ENCODE measurements around the gene KYNU.
"Not testable (repeated sequence)": the region's sequence is repeated elsewhere in the genome, so short reads cannot be mapped to it uniquely, and the experiment has no call there.

The KYNU gene

DNA sequence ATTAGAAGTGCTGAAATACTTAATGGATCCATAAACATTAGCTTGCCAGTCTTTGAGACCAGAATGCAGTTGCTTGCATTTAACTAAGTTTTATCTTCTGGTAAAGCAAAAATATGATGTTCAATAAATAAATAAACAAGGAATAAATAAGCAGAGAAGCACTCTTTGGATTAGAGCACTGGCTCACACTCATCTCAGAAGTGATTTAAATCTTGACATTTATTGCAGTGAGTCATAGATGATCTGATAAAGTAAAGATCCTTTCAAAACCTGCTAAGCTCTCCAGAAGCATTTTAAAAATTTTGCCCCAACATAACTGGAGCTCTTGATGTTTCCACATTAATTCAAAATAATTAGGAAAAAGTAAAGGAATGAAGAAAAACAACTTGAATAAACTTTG, 66.8 kb downstream of the KYNU start:
- no peaks in the 10 kb centered on the region for H3K79me2 ChIP-seq (ENCODE audit: control insufficient read depth, low read length)
- no peaks in the 10 kb centered on the region for H3K9me2 ChIP-seq (replicated peaks; ENCODE audit: control insufficient read depth, low read length)

DNA sequence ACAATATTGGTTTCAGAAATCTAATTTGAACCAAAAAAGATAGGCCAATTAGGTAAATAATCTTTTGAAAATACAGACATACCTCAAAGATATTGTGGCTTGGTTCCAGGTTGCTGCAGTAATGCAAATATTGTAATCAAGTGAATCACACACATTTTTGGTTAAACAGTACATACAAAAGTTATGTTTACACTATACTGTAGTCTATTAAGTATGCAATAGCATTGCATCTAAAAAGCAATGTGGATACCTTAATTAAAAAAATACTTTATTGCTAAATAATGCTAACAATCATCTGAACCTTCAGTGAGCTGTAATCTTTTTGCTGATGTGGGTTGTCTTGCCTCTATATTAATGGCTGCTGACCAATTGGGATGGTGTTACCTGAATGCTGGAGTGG, 67.3 kb downstream of the KYNU start:
- TF ChIP-seq, protein P1, sequence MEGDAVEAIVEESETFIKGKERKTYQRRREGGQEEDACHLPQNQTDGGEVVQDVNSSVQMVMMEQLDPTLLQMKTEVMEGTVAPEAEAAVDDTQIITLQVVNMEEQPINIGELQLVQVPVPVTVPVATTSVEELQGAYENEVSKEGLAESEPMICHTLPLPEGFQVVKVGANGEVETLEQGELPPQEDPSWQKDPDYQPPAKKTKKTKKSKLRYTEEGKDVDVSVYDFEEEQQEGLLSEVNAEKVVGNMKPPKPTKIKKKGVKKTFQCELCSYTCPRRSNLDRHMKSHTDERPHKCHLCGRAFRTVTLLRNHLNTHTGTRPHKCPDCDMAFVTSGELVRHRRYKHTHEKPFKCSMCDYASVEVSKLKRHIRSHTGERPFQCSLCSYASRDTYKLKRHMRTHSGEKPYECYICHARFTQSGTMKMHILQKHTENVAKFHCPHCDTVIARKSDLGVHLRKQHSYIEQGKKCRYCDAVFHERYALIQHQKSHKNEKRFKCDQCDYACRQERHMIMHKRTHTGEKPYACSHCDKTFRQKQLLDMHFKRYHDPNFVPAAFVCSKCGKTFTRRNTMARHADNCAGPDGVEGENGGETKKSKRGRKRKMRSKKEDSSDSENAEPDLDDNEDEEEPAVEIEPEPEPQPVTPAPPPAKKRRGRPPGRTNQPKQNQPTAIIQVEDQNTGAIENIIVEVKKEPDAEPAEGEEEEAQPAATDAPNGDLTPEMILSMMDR (IDR thresholded peaks at IDR 0.05; ENCODE audit: low read depth, low read length, poor library complexity, severe bottlenecking): no peak
- no peak for TF ChIP-seq EZH2phosphoT487 (IDR thresholded peaks at IDR 0.05; ENCODE audit: borderline replicate concordance, low read length)

More for the DNA sequence above, 66.8 kb downstream of the KYNU start:
- Histone ChIP-seq H3K27me3 (ENCODE audit: control insufficient read depth, low read length) (no peaks in the 10 kb centered on the region), H3K27ac (ENCODE audit: low read depth, low read length) (no peak overlapping the region), H3K36me3 (ENCODE audit: control insufficient read depth, low read length) (no peaks in the 10 kb centered on the region), H3K4me3 (ENCODE audit: low read length) (no peak overlapping the region), H3K4me1 (ENCODE audit: control insufficient read depth, low read length) (no peaks in the 10 kb centered on the region), H3K4me2 (ENCODE audit: low read length) (no peak overlapping the region), H3K9me3 (ENCODE audit: control insufficient read depth, insufficient read depth, low read length) (peaks cover 4% of the 10 kb centered on the region; the same call in 1 of the 2 replicates), H4K20me1 (ENCODE audit: control insufficient read depth, insufficient read depth, low read depth, low read length) (no peaks in the 10 kb centered on the region), H3F3A (ENCODE audit: control insufficient read depth, insufficient read depth) (no peaks in the 10 kb centered on the region)
- TF ChIP-seq, protein P1 (IDR thresholded peaks at IDR 0.05; ENCODE audit: low read depth, low read length, poor library complexity, severe bottlenecking): no peak
- no peak for TF ChIP-seq EZH2phosphoT487 (IDR thresholded peaks at IDR 0.05; ENCODE audit: borderline replicate concordance, low read length)

DNA sequence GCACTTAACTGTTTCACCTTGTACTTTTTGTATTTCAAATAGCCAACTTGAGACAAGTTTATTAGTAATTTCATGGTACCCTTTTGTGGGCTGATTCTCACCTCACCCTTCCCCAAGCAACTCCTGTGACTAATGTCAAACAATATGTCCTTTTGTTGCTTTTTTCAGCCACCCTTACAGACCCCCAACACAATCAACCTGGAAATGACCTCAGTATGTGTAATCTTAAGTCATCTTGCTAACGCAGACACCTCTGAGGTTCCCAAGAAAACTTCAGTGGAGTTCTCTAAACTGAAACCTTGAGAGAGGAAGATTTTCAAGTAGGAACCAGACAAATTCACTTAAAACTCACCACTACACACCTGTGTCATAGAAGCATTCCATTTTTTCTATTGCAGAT, 69.5 kb downstream of the KYNU start:
- Histone ChIP-seq H3K79me2 (ENCODE audit: control insufficient read depth, low read length) (no peaks in the 10 kb centered on the region), H3K27me3 (ENCODE audit: control insufficient read depth, low read length) (no peaks in the 10 kb centered on the region), H3K4me3 (ENCODE audit: low read length) (no peak overlapping the region), H3K27ac (ENCODE audit: low read depth, low read length) (no peak overlapping the region), H3K9me3 (ENCODE audit: control insufficient read depth, insufficient read depth, low read length) (peaks cover 6% of the 10 kb centered on the region; the same call in 1 of the 2 replicates), H3F3A (ENCODE audit: control insufficient read depth, insufficient read depth) (no peaks in the 10 kb centered on the region), H3K36me3 (ENCODE audit: control insufficient read depth, low read length) (no peaks in the 10 kb centered on the region), H3K4me2 (ENCODE audit: low read length) (no peak overlapping the region), H3K4me1 (ENCODE audit: control insufficient read depth, low read length) (peaks cover 5% of the 10 kb centered on the region), H3K9me2 (replicated peaks; ENCODE audit: control insufficient read depth, low read length) (no peaks in the 10 kb centered on the region), H4K20me1 (ENCODE audit: control insufficient read depth, insufficient read depth, low read depth, low read length) (no peaks in the 10 kb centered on the region)
- TF ChIP-seq EZH2phosphoT487 (IDR thresholded peaks at IDR 0.05; ENCODE audit: borderline replicate concordance, low read length): no peak
- TF ChIP-seq, protein P1 (IDR thresholded peaks at IDR 0.05; ENCODE audit: low read depth, low read length, poor library complexity, severe bottlenecking): no peak

More for the DNA sequence above, 67.3 kb downstream of the KYNU start:
- Histone ChIP-seq H3K9me2 (replicated peaks; ENCODE audit: control insufficient read depth, low read length) (no peaks in the 10 kb centered on the region), H3K27me3 (ENCODE audit: control insufficient read depth, low read length) (no peaks in the 10 kb centered on the region), H3K9me3 (ENCODE audit: control insufficient read depth, insufficient read depth, low read length) (peaks cover 6% of the 10 kb centered on the region; the same call in 1 of the 2 replicates), H3K79me2 (ENCODE audit: control insufficient read depth, low read length) (no peaks in the 10 kb centered on the region), H4K20me1 (ENCODE audit: control insufficient read depth, insufficient read depth, low read depth, low read length) (no peaks in the 10 kb centered on the region), H3K36me3 (ENCODE audit: control insufficient read depth, low read length) (no peaks in the 10 kb centered on the region), H3K27ac (ENCODE audit: low read depth, low read length) (no peak overlapping the region), H3K4me3 (ENCODE audit: low read length) (no peak overlapping the region), H3F3A (ENCODE audit: control insufficient read depth, insufficient read depth) (no peaks in the 10 kb centered on the region), H3K4me2 (ENCODE audit: low read length) (no peak overlapping the region), H3K4me1 (ENCODE audit: control insufficient read depth, low read length) (no peaks in the 10 kb centered on the region)

DNA sequence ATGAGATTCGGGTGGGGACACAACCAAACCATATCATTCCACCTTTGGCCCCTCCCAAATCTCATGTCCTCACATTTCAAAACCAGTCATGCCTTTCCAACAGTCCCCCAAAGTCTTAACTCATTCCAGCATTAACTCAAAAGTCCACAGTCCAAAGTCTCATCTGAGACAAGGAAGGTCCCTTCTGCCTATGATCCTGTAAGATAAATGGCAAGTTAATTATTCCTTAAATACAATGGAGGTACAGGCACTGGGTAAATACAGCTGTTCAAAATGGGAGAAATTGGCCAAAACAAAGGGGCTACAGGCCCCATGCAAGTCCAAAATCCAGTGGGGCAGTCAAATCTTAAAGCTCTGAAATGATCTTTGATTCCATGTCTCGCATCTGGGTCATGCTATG, 71.3 kb downstream of the KYNU start:
- H3K4me2 ChIP-seq (ENCODE audit: low read length); H3K27me3 ChIP-seq (ENCODE audit: control insufficient read depth, low read length); H3K79me2 ChIP-seq (ENCODE audit: control insufficient read depth, low read length); H3K4me3 ChIP-seq (ENCODE audit: low read length); H3K9me2 ChIP-seq (replicated peaks; ENCODE audit: control insufficient read depth, low read length); H3K9me3 ChIP-seq (ENCODE audit: control insufficient read depth, insufficient read depth, low read length); H3K36me3 ChIP-seq (ENCODE audit: control insufficient read depth, low read length); H3K27ac ChIP-seq (ENCODE audit: low read depth, low read length); H4K20me1 ChIP-seq (ENCODE audit: control insufficient read depth, insufficient read depth, low read depth, low read length); H3F3A ChIP-seq (ENCODE audit: control insufficient read depth, insufficient read depth): not testable (repeated sequence)
- H3K4me1 ChIP-seq (ENCODE audit: control insufficient read depth, low read length): peaks cover 17% of the 10 kb centered on the region

DNA sequence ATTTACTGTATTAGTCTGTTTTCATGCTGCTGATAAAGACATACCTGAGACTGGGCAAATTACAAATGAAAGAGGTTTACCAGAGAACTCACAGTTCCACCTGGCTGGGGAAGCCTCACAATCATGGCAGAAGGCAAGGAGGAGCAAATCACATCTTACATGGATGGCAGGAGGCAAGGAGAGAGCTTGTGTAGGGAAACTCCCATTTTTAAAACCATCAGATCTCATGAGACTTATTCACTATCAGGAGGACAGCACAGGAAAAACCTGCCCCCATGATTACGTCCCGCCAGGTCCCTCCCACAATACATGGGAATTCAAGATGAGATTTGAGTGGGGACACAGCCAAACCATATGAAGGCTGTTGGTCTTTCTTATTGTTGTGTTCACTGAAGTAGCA, 72.9 kb downstream of the KYNU start:
- H3K9me2 ChIP-seq (replicated peaks; ENCODE audit: control insufficient read depth, low read length); H3K4me2 ChIP-seq (ENCODE audit: low read length); H3F3A ChIP-seq (ENCODE audit: control insufficient read depth, insufficient read depth); H3K36me3 ChIP-seq (ENCODE audit: control insufficient read depth, low read length); H3K79me2 ChIP-seq (ENCODE audit: control insufficient read depth, low read length); H3K9me3 ChIP-seq (ENCODE audit: control insufficient read depth, insufficient read depth, low read length); H3K4me3 ChIP-seq (ENCODE audit: low read length); H3K27me3 ChIP-seq (ENCODE audit: control insufficient read depth, low read length); H3K27ac ChIP-seq (ENCODE audit: low read depth, low read length); H4K20me1 ChIP-seq (ENCODE audit: control insufficient read depth, insufficient read depth, low read depth, low read length): not testable (repeated sequence)
- H3K4me1 ChIP-seq (ENCODE audit: control insufficient read depth, low read length): peaks cover 17% of the 10 kb centered on the region
